ENCODE data around the gene NFIB. TPM values are rescaled to one million over a fixed set of nuclear protein-coding genes. Genes with fewer than 3 reads are reported as not detected.

NFIB gene
- total RNA-seq, 1 experiment from 2014 or later: 75.8 TPM

DNA sequence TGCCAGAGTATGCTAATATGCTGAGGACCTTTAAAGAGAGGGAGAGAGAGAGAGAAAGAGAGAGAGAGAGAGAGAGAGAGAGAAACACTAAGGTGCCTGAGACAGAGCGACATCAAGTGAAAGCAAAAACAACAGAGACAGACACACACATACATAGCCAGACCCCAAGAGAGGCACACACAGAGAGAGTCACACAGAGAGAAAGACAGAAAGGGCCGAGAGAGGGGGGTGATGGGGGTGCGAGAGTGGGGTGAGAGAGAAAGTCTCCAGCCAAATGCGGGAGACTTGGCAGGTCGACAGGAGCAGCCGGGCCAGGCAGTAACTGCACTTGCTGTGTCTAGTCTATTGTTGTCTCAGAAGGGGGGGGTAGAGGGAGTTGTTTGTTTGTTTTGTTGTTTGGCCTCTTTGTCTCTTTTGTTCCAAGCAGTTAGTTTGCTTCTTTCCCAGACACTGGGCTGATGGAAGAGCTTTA is 30.1 kb upstream of the NFIB start:
- BruUV-seq (replicated peaks): no TSS peak
- CTCF ChIA-PET: interaction anchor here (0.6 to 1.2 kb wide), 3 partner anchors 21 to 522 kb away, joined by 3 to 4 read pairs (median 3); no protein-coding TSS in a partner anchor
- no peak for DNase-seq

DNA sequence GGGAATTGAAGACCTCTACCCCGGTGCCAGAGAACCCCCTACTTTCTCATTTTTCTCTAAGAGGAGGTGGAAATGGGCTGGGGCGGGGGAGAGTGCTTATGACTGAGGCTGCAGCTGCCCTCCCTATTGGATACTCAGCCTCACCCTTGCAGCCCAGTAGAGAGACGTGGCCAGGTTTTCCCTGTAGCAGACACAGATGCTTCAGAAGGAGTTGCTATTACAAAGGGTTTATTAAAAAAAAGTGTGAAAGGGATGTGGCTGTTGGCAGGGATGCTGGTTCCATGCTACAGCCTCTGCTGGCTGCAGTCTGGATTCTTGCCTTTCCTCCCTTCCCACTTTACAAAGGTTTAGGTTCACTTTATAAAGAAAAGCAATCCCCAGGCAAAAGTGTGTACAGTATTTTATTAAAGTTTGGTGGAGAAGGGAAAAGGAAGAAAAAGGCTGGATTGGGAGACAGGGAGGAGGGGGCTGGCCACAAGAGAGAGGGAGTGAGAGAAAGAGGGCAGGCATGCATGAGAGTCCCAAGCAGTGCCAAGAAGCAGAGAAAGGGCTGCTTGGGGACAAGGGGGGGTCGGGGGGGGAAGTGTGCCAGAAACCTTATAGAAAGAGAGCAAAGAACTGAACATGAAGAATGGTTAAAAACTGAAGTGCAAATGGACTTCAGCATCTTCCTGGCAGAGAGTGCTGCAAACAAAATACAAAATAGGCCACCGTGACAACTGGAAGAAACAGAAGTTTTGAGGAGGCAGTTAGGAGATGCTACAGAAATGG is 29.5 kb upstream of the NFIB start:
- BruUV-seq (replicated peaks): no TSS peak

More for the DNA sequence above, 30.1 kb upstream of the NFIB start:
- H3K27ac Mint-ChIP-seq (ENCODE audit: unreplicated experiment): no peak overlapping the region
- no peaks in the 10 kb centered on the region for H3K4me1 Mint-ChIP-seq (ENCODE audit: low read depth, unreplicated experiment)
- intact Hi-C loops (cut with micrococcal nuclease; ENCODE audit: unreplicated experiment): no loop called here
- H3K9me3 Mint-ChIP-seq (ENCODE audit: low read depth, unreplicated experiment): no peaks in the 10 kb centered on the region
- H3K27me3 Mint-ChIP-seq (ENCODE audit: unreplicated experiment): no peaks in the 10 kb centered on the region
- peaks cover 11% of the 10 kb centered on the region for H3K36me3 Mint-ChIP-seq (ENCODE audit: insufficient read depth, unreplicated experiment)
- TF ChIP-seq, protein P1, sequence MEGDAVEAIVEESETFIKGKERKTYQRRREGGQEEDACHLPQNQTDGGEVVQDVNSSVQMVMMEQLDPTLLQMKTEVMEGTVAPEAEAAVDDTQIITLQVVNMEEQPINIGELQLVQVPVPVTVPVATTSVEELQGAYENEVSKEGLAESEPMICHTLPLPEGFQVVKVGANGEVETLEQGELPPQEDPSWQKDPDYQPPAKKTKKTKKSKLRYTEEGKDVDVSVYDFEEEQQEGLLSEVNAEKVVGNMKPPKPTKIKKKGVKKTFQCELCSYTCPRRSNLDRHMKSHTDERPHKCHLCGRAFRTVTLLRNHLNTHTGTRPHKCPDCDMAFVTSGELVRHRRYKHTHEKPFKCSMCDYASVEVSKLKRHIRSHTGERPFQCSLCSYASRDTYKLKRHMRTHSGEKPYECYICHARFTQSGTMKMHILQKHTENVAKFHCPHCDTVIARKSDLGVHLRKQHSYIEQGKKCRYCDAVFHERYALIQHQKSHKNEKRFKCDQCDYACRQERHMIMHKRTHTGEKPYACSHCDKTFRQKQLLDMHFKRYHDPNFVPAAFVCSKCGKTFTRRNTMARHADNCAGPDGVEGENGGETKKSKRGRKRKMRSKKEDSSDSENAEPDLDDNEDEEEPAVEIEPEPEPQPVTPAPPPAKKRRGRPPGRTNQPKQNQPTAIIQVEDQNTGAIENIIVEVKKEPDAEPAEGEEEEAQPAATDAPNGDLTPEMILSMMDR (IDR thresholded peaks at IDR 0.05; ENCODE audit: unreplicated experiment): no peak
- no peak overlapping the region for H3K4me3 Mint-ChIP-seq (ENCODE audit: low read depth, unreplicated experiment)

DNA sequence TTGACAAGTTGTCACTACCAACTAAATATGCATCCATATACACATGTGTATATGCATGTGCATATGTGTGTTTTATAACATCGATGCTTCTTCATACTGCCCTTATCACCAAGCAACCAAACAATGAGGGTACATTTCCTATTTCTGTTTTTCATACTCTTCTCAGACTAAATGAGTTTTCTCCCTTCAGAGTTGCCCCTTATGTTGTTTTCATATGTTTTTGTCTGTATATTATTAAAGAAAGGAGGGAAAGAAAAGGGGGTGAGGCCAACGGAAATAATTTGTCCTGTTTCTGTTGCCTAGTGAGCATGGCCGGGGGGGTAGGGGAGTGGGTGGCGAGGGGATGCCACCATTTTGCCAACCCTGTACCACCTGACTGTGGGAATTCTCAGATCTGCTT is 28.8 kb upstream of the NFIB start:
- no peak overlapping the region for H3K27ac Mint-ChIP-seq (ENCODE audit: unreplicated experiment)
- no peak for DNase-seq
- no peaks in the 10 kb centered on the region for H3K27me3 Mint-ChIP-seq (ENCODE audit: unreplicated experiment)
- no peaks in the 10 kb centered on the region for H3K4me1 Mint-ChIP-seq (ENCODE audit: low read depth, unreplicated experiment)
- CTCF ChIA-PET: no interaction called here
- H3K9me3 Mint-ChIP-seq (ENCODE audit: low read depth, unreplicated experiment): no peaks in the 10 kb centered on the region
- peaks cover 9% of the 10 kb centered on the region for H3K36me3 Mint-ChIP-seq (ENCODE audit: insufficient read depth, unreplicated experiment)
- intact Hi-C loops (cut with micrococcal nuclease; ENCODE audit: unreplicated experiment): no loop called here
- no TSS peak for BruUV-seq (replicated peaks)
- H3K4me3 Mint-ChIP-seq (ENCODE audit: low read depth, unreplicated experiment): no peak overlapping the region
- TF ChIP-seq, protein P1 (IDR thresholded peaks at IDR 0.05; ENCODE audit: unreplicated experiment): no peak

More for the DNA sequence above, 29.5 kb upstream of the NFIB start:
- H3K9me3 Mint-ChIP-seq (ENCODE audit: low read depth, unreplicated experiment): no peaks in the 10 kb centered on the region
- peaks cover 11% of the 10 kb centered on the region for H3K36me3 Mint-ChIP-seq (ENCODE audit: insufficient read depth, unreplicated experiment)
- CTCF ChIA-PET: no interaction called here
- no peak overlapping the region for H3K4me3 Mint-ChIP-seq (ENCODE audit: low read depth, unreplicated experiment)
- TF ChIP-seq, protein P1 (IDR thresholded peaks at IDR 0.05; ENCODE audit: unreplicated experiment): no peak
- DNase-seq: no peak
- intact Hi-C loops (cut with micrococcal nuclease; ENCODE audit: unreplicated experiment): no loop called here
- H3K27me3 Mint-ChIP-seq (ENCODE audit: unreplicated experiment): no peaks in the 10 kb centered on the region
- H3K27ac Mint-ChIP-seq (ENCODE audit: unreplicated experiment): no peak overlapping the region
- no peaks in the 10 kb centered on the region for H3K4me1 Mint-ChIP-seq (ENCODE audit: low read depth, unreplicated experiment)

DNA sequence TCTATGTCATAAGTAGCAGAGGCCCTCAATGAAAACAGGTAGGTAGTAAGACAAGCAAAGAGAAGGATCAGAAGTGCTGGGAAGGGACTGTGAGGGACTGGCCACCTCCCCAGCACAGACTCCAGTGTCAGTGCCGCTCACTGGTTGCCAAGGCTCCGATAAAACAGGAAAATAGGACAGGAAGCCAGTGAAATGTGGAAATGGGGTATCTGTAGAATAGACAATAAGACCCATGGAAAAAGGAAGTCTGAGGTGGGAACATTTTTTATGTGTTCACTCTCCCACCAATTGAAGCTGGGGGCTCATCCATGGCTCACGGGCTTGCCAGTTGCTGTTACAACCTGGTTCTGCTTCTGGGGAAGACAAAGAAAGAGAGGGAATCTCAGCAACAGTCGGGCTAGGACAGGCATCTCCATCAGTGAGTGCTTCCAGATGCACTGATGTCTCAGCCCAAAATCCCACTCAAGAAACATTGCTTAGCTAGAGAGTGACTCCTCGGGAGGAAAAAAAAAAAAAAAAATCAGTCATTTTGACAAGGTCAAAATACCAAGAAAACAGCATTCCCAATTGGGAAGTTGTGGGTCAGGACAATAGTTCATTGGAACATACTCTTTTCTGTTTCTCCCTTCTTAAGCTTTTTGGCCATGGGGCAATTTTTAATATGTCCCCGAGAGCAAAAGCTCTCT is 27.6 kb upstream of the NFIB start:
- no peak overlapping the region for H3K4me3 Mint-ChIP-seq (ENCODE audit: low read depth, unreplicated experiment)
- intact Hi-C loops (cut with micrococcal nuclease; ENCODE audit: unreplicated experiment): no loop called here
- H3K27ac Mint-ChIP-seq (ENCODE audit: unreplicated experiment): no peak overlapping the region
- no peaks in the 10 kb centered on the region for H3K36me3 Mint-ChIP-seq (ENCODE audit: insufficient read depth, unreplicated experiment)
- TF ChIP-seq, protein P1 (IDR thresholded peaks at IDR 0.05; ENCODE audit: unreplicated experiment): no peak
- no TSS peak for BruUV-seq (replicated peaks)
- DNase-seq: no peak
- CTCF ChIA-PET: interaction anchor here (0.7 kb wide), 1 partner anchor 1585 kb away, joined by 3 read pairs; no protein-coding TSS in a partner anchor
- no peaks in the 10 kb centered on the region for H3K9me3 Mint-ChIP-seq (ENCODE audit: low read depth, unreplicated experiment)
- no peaks in the 10 kb centered on the region for H3K27me3 Mint-ChIP-seq (ENCODE audit: unreplicated experiment)
- no peaks in the 10 kb centered on the region for H3K4me1 Mint-ChIP-seq (ENCODE audit: low read depth, unreplicated experiment)

All from Calu3 (cell line).